Measurements from ENCODE around the gene RREB1.

DNA sequence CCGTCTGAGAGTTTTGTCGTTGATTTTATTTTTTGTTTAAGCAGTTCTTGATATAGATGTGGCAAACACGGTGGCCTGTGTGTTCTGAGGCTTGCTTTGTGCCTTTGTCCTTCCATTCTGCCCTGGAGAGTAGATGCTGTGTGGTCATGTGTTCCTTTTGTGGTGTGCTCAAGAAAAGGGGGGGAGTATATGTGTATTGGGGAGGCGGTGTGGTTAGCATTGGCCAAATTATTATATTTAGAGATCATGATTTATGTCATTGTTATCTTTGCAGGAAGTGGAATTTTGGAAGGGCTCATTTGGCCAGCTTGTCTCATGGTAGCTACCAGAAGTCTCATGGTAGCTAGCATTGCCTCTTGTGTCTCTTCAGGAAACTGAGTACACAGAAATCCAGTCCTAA lies 16.4 kb downstream of the RREB1 start:
- TF ChIP-seq, protein P1, sequence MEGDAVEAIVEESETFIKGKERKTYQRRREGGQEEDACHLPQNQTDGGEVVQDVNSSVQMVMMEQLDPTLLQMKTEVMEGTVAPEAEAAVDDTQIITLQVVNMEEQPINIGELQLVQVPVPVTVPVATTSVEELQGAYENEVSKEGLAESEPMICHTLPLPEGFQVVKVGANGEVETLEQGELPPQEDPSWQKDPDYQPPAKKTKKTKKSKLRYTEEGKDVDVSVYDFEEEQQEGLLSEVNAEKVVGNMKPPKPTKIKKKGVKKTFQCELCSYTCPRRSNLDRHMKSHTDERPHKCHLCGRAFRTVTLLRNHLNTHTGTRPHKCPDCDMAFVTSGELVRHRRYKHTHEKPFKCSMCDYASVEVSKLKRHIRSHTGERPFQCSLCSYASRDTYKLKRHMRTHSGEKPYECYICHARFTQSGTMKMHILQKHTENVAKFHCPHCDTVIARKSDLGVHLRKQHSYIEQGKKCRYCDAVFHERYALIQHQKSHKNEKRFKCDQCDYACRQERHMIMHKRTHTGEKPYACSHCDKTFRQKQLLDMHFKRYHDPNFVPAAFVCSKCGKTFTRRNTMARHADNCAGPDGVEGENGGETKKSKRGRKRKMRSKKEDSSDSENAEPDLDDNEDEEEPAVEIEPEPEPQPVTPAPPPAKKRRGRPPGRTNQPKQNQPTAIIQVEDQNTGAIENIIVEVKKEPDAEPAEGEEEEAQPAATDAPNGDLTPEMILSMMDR (IDR thresholded peaks at IDR 0.05; ENCODE audit: insufficient read depth, low read depth, low read length) = no peak
- no peak for TF ChIP-seq EZH2 (IDR thresholded peaks at IDR 0.05; ENCODE audit: insufficient read depth, low read length)
